K562 (cell line): ENCODE data around the gene RAPGEF5. TPM values are rescaled to one million over a fixed set of nuclear protein-coding genes. Genes with fewer than 3 reads are reported as not detected.
A peak's percentile ranks its signal among the peaks of the same experiment; 100 is the strongest.

Experiments
- ATAC-seq: fragments of 200-7000 bp; cut with Tn5 transposase; 3 replicates; pipeline ENCODE4 v1.9.1; 2020; ENCODE audit warnings: moderate library complexity
- BruUV-seq: library from RNA; stranded (reverse); fragments of 400-500 nt; replicated peaks from 2 replicates; lab custom pipeline; 2021; lab: Mats Ljungman, UMichigan
- CTCF ChIA-PET: fragments of 300-600 bp; formaldehyde crosslinking; extraction: SDS; loops from one replicate; lab custom pipeline; 2021; ENCODE audit warnings: low intra/inter-chr PET ratio; lab: Yijun Ruan, JAX
- POLR2A ChIA-PET: fragments of 300-600, 350-650 bp; sonication (Branson Sonifier 250); formaldehyde crosslinking; extraction: SDS; loops from one replicate; lab custom pipeline; 2021; ENCODE audit warnings: antibody characterized with exemption, inconsistent platforms; lab: Yijun Ruan, JAX
- DNase-seq, 4 experiments: peaks; one replicate each; pipeline versions ENCODE4 v3.0.0 to v3.0.0-alpha.2; 2011 to 2018; ENCODE audit warnings: low spot score in 3 of 4, mixed read lengths in 3 of 4; ENCODE audit errors: extremely low read depth in 1 of 4
- FAIRE-seq: peaks from 2 replicates; lab custom pipeline; 2011; peaks lifted over from hg19 to GRCh38; lab: Jason Lieb, UNC
- H2AFZ ChIP-seq: 2 replicates; pipeline ENCODE4 v1.6.0; 2011; ENCODE audit warnings: low read depth, low read length, control low read depth, inconsistent platforms
- H3K27ac ChIP-seq: fragments of 200-600 bp; 3 replicates; pipeline ENCODE4 v1.8.0; 2011; ENCODE audit warnings: low read depth, mild to moderate bottlenecking, control low read depth, inconsistent platforms, low read length, moderate library complexity, mixed read lengths; ENCODE audit errors: extremely low read depth
- H3K27me3 ChIP-seq, 2 experiments: fragments of 300-600 bp in 1 of 2; 2 replicates in 1 of 2; 3 replicates in 1 of 2; pipeline versions ENCODE4 v1.6.0 to v1.8.0; 2011; ENCODE audit warnings: inconsistent platforms in 2 of 2, low read length in 2 of 2, mild to moderate bottlenecking in 1 of 2, mixed read lengths in 1 of 2, moderate library complexity in 1 of 2; ENCODE audit not compliant: control insufficient read depth in 2 of 2, insufficient read depth in 2 of 2
- H3K36me3 ChIP-seq: fragments of 300-600 bp; 3 replicates; pipeline ENCODE4 v1.8.0; 2011; ENCODE audit warnings: mild to moderate bottlenecking, low read length, inconsistent platforms; ENCODE audit not compliant: control insufficient read depth, insufficient read depth
- H3K4me1 ChIP-seq, 2 experiments: fragments of 200-600 bp in 1 of 2; replicated peaks in 1 of 2; 2 replicates in 1 of 2; 3 replicates in 1 of 2; pipeline versions ENCODE4 v1.5.1 to v1.8.0; 2011; ENCODE audit warnings: inconsistent platforms in 2 of 2, low read length in 2 of 2, mild to moderate bottlenecking in 1 of 2, mixed read lengths in 1 of 2, moderate library complexity in 1 of 2; ENCODE audit not compliant: control insufficient read depth in 2 of 2, insufficient read depth in 2 of 2
- H3K4me2 ChIP-seq: 2 replicates; pipeline ENCODE4 v1.6.1; 2011; ENCODE audit warnings: low read length, control low read depth, inconsistent platforms, mixed read lengths; ENCODE audit not compliant: insufficient read depth
- H3K4me3 ChIP-seq: fragments of 200-600 bp; sonication (generic), shearing (Covaris generic); 2 replicates; pipeline ENCODE4 v1.5.1; 2016; ENCODE audit warnings: control low read depth, inconsistent platforms
- H3K79me2 ChIP-seq: fragments of 200-600 bp; 3 replicates; pipeline ENCODE4 v1.8.0; 2011; ENCODE audit warnings: low read length, inconsistent platforms; ENCODE audit not compliant: control insufficient read depth, insufficient read depth
- H3K9ac ChIP-seq, 2 experiments: 2 replicates each; pipeline versions ENCODE4 v1.6.0 to v1.6.1; 2011; ENCODE audit warnings: low read depth in 2 of 2, low read length in 2 of 2, control low read depth in 1 of 2, inconsistent platforms in 1 of 2, mild to moderate bottlenecking in 1 of 2, mixed read lengths in 1 of 2; ENCODE audit not compliant: insufficient read depth in 1 of 2
- H3K9me1 ChIP-seq: one replicate; pipeline ENCODE4 v1.6.0; 2011; ENCODE audit warnings: inconsistent platforms, mild to moderate bottlenecking, low read length, moderate library complexity; ENCODE audit not compliant: control insufficient read depth, insufficient read depth
- H3K9me3 ChIP-seq: replicated peaks from 2 replicates; pipeline ENCODE4 v1.5.1; 2011; ENCODE audit warnings: low read depth, low read length, inconsistent platforms; ENCODE audit not compliant: control insufficient read depth, insufficient read depth
- H4K20me1 ChIP-seq: replicated peaks from 2 replicates; pipeline ENCODE4 v1.6.1; 2011; ENCODE audit warnings: low read length, inconsistent platforms, mixed read lengths; ENCODE audit not compliant: control insufficient read depth, insufficient read depth
- FOSL1 ChIP-seq: fragments of 200-800 bp; sonication (Bioruptor generic); conservative IDR thresholded peaks from 2 replicates; pipeline ENCODE4 v1.6.1; 2016; ENCODE audit warnings: missing genetic modification characterization, missing compliant biosample characterization
- MEF2D ChIP-seq: conservative IDR thresholded peaks from 2 replicates; pipeline ENCODE4 v1.6.1; 2016; ENCODE audit warnings: low read depth, missing genetic modification characterization, missing compliant biosample characterization
- PHF20 ChIP-seq: fragments of 450-650 bp; IDR thresholded peaks from 2 replicates; pipeline ENCODE4 v1.6.1; 2018; ENCODE audit not compliant: partially characterized antibody
- TGIF2 ChIP-seq: sonication (generic); formaldehyde crosslinking; IDR thresholded peaks from 2 replicates; pipeline ENCODE4 v1.8.1; 2022; ENCODE audit warnings: mild to moderate bottlenecking, missing genetic modification reagents, moderate library complexity
- WHSC1 ChIP-seq: IDR thresholded peaks from one replicate; pipeline ENCODE4 v1.6.1; 2012; ENCODE audit warnings: low read length, control low read depth, inconsistent platforms
- ZNF586 ChIP-seq: fragments of 450-650 bp; formaldehyde crosslinking; conservative IDR thresholded peaks from 2 replicates; pipeline ENCODE4 v1.4.0; 2020; ENCODE audit warnings: mild to moderate bottlenecking, moderate library complexity
- WGBS: fragments of 100-300 bp; shearing (Covaris generic); methylation state at CpG from one replicate; pipeline ENCODE4 v1.1.6; 2016; ENCODE audit warnings: low coverage, mixed read lengths; ENCODE audit not compliant: insufficient coverage; ENCODE audit errors: missing lambda C conversion rate; 5-methylcytosine and 5-hydroxymethylcytosine counted together
- in situ Hi-C: fragments of 300-500 bp; cut with MboI; formaldehyde crosslinking; loops from 4 replicates; pipeline ENCODE4 v1.15.0; 2018; ENCODE audit warnings: inconsistent platforms, mixed read lengths
- intact Hi-C: fragments of 100-400 bp; cut with micrococcal nuclease; formaldehyde crosslinking; loops from 2 replicates; pipeline ENCODE4 v1.14.2; 2022
- polyA plus RNA-seq, 8 experiments: library from polyadenylated mRNA; depleted of rRNA in 4 of 8; stranded (reverse) in 5 of 8; unstranded in 3 of 8; fragments of >200 nt; fragmentation: Nextera tagmentation in 2 of 8; fragmentation: Illumina TruSeq in 1 of 8; extraction: Ambion mirVana in 2 of 8; extraction: Trizol in 1 of 8; gene quantifications; 2 replicates each; pipeline versions ENCODE4 v1.2.1 to v1.2.3, GENCODE V29; 2011 to 2014; ENCODE audit warnings: inconsistent platforms in 1 of 8, missing spikeins in 1 of 8
- total RNA-seq, 7 experiments: library from RNA; depleted of rRNA in 6 of 7; stranded (reverse); fragments of >200 nt in 6 of 7; fragmentation: Illumina TruSeq in 2 of 7; extraction: Trizol in 2 of 7; gene quantifications; 2 replicates each; pipeline versions ENCODE4 v1.2.1 to v1.2.3, GENCODE V29; 2011 to 2021; ENCODE audit warnings: low replicate concordance in 1 of 7

Gene RAPGEF5
- total and polyA plus RNA-seq, 9 of the 15 experiments (the other 6 are each of a cell fraction or from before 2014, with no cell fraction given) = 0.39 to 2.0 (median 1.1) TPM

DNA sequence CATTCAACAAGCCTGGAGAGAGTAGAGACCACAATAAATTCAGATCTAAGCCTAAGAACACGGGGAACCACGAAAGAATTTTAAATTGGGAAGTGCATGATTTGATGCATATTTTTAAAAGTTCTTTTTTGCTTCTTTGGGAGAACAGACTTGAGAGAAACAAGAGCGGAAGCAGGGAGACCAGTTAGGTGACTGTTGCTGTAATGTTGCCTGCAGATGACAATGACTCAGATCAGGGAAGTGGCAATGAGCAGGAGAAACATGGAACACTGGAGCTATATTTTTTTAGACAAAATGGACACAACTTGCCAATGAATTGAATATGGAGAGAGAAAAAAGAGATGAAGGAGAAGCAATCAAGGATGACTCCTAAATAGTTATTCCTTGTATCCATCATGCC lies 125.1 kb downstream of the RAPGEF5 start:
- no peak overlapping the region for H3K27ac ChIP-seq
- H3K9ac ChIP-seq = no peak overlapping the region
- H3K79me2 ChIP-seq = no peaks in the 10 kb centered on the region
- H3K9me1 ChIP-seq = no peaks in the 10 kb centered on the region
- FAIRE-seq (no peak), ATAC-seq (no peak), DNase-seq (no peak)
- TF ChIP-seq TGIF2 = no peak
- TF ChIP-seq FOSL1 (tag) = peak; percentile 35; the same call in 1 of the 2 replicates
- no peak overlapping the region for H3K4me3 ChIP-seq
- H2AFZ ChIP-seq = no peak overlapping the region
- BruUV-seq = no TSS peak
- H4K20me1 ChIP-seq = no peaks in the 10 kb centered on the region
- no peaks in the 10 kb centered on the region for H3K27me3 ChIP-seq
- POLR2A ChIA-PET = no interaction called here
- WGBS = 18% methylated on average over 3 of the region's 3 CpGs
- in situ Hi-C loops = no loop called here
- H3K4me1 ChIP-seq = peaks cover 0 to 6% of the 10 kb centered on the region in 2 experiments; a peak in 1 of 5 replicates
- no peaks in the 10 kb centered on the region for H3K36me3 ChIP-seq
- H3K4me2 ChIP-seq = no peak overlapping the region
- no peaks in the 10 kb centered on the region for H3K9me3 ChIP-seq
- CTCF ChIA-PET = no interaction called here
- intact Hi-C loops = no loop called here

DNA sequence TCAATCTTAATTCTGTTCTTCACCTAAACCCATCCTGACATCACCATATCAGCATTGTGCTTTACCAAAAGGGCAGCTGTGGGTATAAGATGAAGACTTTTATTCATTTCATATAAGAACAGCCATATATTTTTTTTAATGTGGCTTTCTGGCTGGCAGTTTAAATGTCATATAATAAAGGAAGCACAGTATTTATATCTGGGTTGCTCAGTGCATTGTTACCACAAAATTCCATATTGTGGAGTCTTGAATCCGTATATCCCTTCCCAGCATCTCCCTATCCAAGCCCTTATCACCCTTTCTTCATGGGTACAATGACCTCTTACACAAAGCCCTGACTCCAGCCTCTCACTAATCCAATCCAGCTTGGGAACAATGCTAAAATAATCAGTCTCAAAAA lies 125.8 kb downstream of the RAPGEF5 start:
- Histone ChIP-seq H2AFZ (no peak overlapping the region), H3K4me1 (peaks cover 0 to 5% of the 10 kb centered on the region in 2 experiments; a peak in 1 of 5 replicates), H3K9me1 (no peaks in the 10 kb centered on the region), H3K4me3 (no peak overlapping the region), H3K79me2 (no peaks in the 10 kb centered on the region), H3K4me2 (no peak overlapping the region), H3K27me3 (no peaks in the 10 kb centered on the region), H3K36me3 (no peaks in the 10 kb centered on the region), H3K27ac (no peak overlapping the region), H3K9me3 (no peaks in the 10 kb centered on the region), H3K9ac (no peak overlapping the region), H4K20me1 (no peaks in the 10 kb centered on the region)
- intact Hi-C loops = no loop called here
- no peak for ATAC-seq
- DNase-seq = no peak
- TF ChIP-seq MEF2D = no peak
- no peak for TF ChIP-seq ZNF586 (CRISPR knock-in tag)
- TF ChIP-seq PHF20 = no peak
- no peak for TF ChIP-seq WHSC1
- WGBS = 18% methylated on average over 1 of the region's 1 CpG
- CTCF ChIA-PET = no interaction called here
- no peak for FAIRE-seq
- in situ Hi-C loops = no loop called here
- no TSS peak for BruUV-seq
- POLR2A ChIA-PET = no interaction called here
